ENCODE measurements around the gene SPECC1L.

SPECC1L gene

GRCh38 chr22:24414984-24415945 is 144.6 kb downstream of the SPECC1L start:
- no peak for DNase-seq (ENCODE audit: low read depth in 2 of 2)

DNA sequence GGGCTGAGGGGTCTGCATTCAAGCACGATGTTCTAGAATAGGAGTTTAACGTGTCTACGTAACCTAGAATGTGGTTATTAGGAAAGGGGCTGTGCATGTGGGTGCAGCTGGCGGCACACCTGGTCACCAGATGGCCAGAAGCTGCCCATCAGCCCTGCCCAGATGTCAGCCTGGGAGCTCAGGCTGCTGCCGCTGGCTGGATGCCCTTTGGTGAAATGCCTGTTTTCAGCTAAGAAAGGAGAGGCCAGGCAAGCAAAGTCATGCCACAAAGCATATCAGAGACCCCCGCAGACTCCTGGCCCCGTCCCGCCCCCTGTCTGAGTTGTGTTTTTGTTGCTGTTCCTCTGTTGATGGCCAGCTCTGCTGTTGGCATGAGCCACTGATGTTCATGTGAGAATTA is 145.5 kb downstream of the SPECC1L start:
- no peak for DNase-seq (ENCODE audit: low read depth in 2 of 2)

DNA sequence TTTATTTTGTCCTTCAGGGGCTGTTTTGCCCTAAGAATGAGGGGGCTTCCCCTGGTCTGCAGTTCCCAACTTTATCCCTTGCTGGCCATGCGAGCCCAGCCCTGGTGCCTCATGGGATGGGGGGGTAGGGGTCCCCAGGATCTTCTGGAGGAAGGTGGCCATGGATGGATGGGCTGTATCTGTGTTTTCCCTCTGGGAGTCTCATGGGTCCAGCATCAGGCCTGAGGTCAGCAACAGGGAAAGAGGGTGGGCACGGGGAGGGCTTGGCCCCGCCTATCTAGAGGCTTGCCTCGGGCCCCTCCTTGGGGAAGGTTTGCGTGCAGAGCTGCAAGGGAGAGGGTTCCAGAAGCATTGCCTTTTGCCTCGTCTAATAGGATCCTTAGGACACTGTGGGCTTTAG is 146.0 kb downstream of the SPECC1L start:
- no peak for DNase-seq (ENCODE audit: low read depth in 2 of 2)

GRCh38 chr22:24417200-24417599 is 146.6 kb downstream of the SPECC1L start:
- no peak for DNase-seq (ENCODE audit: low read depth in 2 of 2)

DNA sequence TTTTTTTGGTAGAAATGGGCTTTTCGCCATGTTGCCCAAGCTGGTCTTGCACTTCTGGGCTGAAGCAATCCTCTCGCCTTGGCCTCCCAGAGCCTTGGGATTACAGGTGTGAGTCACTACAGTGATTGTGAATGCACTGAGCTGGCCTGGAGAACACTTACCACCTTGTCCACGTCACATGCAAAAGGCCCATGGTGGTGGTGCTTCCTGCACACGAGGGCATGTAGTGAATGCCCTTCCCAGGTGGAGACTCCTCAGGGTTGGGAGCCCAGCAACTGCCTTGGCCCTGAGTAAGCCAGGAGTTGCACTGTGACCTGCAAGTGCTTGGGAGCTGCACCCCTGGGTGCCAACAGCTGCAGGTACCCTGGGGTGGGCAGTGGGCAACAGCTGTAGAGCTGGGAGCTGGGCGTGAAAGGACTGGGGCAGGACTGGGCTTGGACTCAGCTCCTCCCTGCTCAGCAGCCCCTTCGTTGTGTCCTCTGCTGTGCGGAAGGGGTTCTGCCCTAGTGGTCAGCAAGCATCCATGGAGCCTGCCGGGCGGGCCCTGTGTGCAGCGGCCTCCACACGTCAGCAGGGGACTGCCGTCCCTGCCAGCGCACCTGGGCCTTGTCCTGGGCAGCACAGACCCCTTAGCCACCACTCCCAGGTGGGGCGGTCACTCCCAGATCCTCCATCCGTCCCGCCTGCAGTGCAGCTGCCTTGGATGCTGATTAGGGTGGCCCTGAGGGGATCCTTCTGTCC is 147.4 kb downstream of the SPECC1L start:
- no peak for DNase-seq (ENCODE audit: low read depth in 2 of 2)

DNA sequence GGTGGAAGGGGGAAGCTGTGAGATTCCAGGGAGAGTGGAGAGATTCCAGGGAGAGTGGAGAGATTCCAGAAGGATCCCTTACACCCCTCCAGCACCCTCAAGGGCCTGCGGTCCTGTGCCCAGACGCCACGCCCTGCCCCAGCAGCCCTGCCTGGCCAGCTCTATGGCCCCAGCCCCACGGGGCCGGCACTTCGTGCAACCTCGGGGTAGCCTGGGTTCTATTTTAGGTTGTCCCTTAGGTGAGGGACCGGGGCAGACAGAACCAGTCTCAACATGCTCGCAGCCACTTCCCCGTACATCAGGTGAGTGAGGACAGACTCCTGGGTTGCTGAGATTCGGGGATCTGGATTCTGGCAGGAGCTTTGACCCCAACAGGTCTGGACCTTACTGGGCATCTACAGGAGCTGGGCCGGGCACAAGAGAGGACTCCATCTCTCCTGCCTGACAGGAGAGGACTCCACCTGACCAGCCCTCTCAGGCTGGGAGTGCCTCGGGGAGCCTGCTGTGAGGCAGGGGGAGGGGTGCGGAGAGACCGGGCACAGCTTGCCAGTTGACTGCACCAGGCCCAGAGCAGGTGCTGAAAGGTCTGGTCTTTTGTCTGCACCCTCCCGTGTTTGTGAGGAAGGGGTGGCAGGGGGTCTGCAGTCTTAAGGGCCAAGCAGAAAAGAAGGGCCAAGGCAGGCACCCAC is 148.3 kb downstream of the SPECC1L start:
- no peak for DNase-seq (ENCODE audit: low read depth in 2 of 2)

DNA sequence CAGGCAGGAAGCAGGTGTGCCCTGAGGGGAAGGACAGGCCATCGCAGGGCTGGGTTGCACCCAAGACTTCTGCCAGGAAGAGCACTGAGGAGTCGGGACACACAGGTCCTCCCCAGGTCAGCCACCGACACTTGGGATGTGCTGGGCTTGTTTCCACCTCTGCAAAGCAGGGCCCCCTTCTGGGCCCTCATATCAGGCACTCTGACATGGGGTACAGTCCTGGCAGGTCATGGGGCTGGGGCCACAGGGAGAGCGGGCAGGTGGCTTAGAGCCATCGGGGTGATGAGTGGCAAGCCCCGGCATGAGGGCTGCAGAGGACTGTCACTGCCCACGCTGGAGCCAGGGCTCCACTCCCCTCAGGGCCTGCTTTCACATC is 148.8 kb downstream of the SPECC1L start:
- no peak for DNase-seq (ENCODE audit: low read depth in 2 of 2)

DNA sequence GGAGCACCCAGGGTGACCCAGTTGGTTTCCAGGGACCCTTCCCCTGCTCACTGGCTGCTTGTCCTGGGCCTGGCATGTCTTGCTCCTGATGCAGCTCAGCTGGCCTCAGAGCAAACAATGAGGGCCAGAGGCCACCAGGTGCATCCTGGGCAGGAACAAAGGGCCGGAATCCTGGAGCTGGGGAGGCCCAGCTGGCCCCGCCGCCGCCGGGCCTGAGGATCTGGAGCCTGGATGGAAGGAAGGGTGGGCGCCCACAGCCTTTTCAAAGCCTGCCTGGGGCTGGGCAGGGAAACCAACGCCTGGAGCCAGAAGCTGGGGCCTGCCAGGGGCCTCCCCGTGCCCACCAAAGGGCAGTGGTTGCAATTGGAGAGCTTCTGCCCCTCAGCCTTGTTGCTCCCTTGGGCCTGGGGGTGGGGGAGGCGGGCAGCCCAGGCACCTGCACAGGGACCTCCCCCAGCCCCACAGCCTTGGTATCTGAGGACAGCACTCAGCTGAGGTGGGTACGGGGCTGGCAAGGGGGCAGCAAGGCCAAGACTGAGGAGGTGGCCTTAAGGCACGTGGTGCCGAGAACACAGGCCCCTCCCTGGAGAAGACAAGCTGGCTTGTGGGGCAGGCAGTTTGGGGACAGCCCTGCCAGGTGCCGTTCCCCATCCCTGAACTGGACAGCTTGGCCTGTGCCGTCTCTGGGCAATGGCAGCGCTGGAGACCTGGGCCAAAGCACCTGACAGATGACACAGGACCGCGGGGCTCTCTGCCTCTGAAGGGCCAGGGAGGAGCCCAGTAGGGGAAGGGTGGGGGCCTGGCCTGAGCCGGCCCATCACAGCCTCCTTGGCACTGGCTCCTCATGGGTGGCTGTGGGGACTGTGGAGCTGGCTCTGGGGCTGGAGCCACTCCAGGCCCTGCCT is 149.7 kb downstream of the SPECC1L start:
- no peak for DNase-seq (ENCODE audit: low read depth in 2 of 2)

DNA sequence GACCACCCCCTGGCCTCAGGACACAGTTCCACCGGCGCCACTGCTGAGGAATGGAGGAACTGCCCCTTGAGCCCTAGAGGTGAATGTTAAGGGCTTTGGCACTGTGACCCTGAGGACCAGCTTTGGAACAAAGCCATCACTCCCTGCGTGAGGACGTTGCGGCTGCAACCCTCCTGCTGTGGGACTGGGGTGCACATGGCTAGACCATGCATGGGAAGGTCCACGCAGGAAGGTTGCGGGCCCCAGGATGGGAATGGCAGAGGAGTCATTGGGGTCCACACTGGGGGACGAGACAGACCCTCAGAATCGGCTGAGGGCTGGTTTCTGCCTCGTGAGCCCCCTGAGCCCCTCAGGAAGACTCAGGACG is 150.3 kb downstream of the SPECC1L start:
- DNase-seq (ENCODE audit: low read depth in 2 of 2), result no peak

DNA sequence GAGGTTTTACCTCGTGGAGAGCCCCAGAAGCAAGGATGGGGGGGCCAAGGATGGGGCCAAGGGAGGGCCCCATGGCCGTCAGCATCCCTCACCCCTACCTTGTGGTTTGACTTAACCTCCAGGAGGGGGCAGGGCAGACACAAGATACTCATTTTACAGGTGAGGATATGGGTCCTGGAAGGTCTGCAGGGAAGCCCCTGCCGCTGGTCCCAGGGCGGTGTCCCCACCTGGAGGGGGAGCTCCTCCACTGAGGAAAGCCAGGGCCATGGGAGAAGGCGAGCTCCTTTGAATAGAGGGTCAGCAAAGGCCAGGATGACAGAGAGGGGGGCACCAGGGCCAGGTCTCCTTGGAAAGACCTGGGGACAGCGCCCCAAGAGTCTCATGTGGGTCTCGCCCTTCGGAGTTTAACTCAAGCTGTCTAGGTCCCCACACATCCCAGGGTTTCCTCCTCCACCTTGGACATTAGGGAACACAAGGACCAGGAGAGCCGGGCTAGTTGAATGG is 150.8 kb downstream of the SPECC1L start:
- no peak for DNase-seq (ENCODE audit: low read depth in 2 of 2)

GRCh38 chr22:24422102-24422665 is 151.6 kb downstream of the SPECC1L start:
- DNase-seq (ENCODE audit: low read depth in 2 of 2), result no peak

GRCh38 chr22:24423519-24424000 is 152.9 kb downstream of the SPECC1L start:
- no peak for DNase-seq (ENCODE audit: low read depth in 2 of 2)

GRCh38 chr22:24424001-24424900 is 153.6 kb downstream of the SPECC1L start:
- no peak for DNase-seq (ENCODE audit: low read depth in 2 of 2)

GRCh38 chr22:24424901-24425775 is 154.5 kb downstream of the SPECC1L start:
- no peak for DNase-seq (ENCODE audit: low read depth in 2 of 2)

DNA sequence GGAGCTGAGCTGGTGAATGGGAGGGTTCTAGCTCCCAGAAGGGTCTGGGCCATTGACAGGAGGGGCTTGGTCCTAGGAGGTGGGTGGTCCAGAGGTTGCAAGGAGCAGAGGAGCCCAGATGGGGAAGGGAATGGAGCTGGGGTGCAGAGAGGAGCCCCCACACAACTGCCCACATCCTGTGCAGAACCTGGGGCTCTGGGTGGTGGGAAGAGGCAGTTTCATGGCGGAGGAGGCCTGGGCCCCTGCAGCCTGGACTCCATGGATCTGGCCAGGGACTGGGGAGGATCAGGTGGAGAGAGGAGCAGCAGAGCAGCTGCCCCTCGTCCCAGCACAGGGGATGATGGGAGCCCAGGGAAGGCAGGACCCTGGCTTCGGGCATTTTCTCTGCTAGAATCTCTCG is 155.8 kb downstream of the SPECC1L start:
- no peak for DNase-seq (ENCODE audit: low read depth in 2 of 2)

- no peak for DNase-seq (ENCODE audit: low read depth in 2 of 2)
These were observed 156.3 kb downstream of the SPECC1L start for GRCh38 chr22:24426851-24427499.

GRCh38 chr22:24427500-24428164 is 157.0 kb downstream of the SPECC1L start, which contains the start of gene ADORA2A:
TSS of gene ADORA2A (plus strand) at chr22:24427599. CDS start at chr22:24433405, 5,806 bp downstream.
- DNase-seq (ENCODE audit: low read depth in 2 of 2), result no peak
